RWPE2 (cell line): Measurements from ENCODE around the gene TUBA1C.
"Not testable (repeated sequence)": the region's sequence is repeated elsewhere in the genome, so short reads cannot be mapped to it uniquely, and the experiment has no call there.

ENCODE experiments used
- ATAC-seq: fragments of 200-7000 bp; cut with Tn5 transposase; 3 replicates; pipeline ENCODE4 v1.9.1; 2021; ENCODE audit warnings: low read depth
- DNase-seq: peaks from one replicate; pipeline ENCODE4 v3.0.0-alpha.2; 2020; ENCODE audit warnings: low spot score
- H3K27ac ChIP-seq: fragments of 450-650 bp; 2 replicates; pipeline ENCODE4 v1.5.1; 2017; ENCODE audit warnings: mild to moderate bottlenecking; ENCODE audit not compliant: poor library complexity, severe bottlenecking
- H3K27me3 ChIP-seq: fragments of 250-450 bp; sonication (Bioruptor Pico); 2 replicates; pipeline ENCODE4 v1.5.1; 2021; ENCODE audit warnings: mild to moderate bottlenecking, moderate library complexity; ENCODE audit not compliant: insufficient read depth, poor library complexity, severe bottlenecking
- H3K36me3 ChIP-seq: fragments of 250-450 bp; sonication (Bioruptor Pico); 2 replicates; pipeline ENCODE4 v1.5.1; 2020; ENCODE audit warnings: low read depth, mild to moderate bottlenecking, moderate library complexity
- H3K4me1 ChIP-seq: fragments of 250-450 bp; sonication (Bioruptor Pico); 2 replicates; pipeline ENCODE4 v1.5.1; 2021; ENCODE audit warnings: mild to moderate bottlenecking, moderate library complexity; ENCODE audit not compliant: insufficient read depth, poor library complexity, severe bottlenecking
- H3K4me3 ChIP-seq: fragments of 250-450 bp; sonication (Bioruptor Pico); 2 replicates; pipeline ENCODE4 v1.5.1; 2021; ENCODE audit warnings: mild to moderate bottlenecking, moderate library complexity; ENCODE audit not compliant: severe bottlenecking
- H3K9me3 ChIP-seq: fragments of 250-450 bp; sonication (Bioruptor Pico); 2 replicates; pipeline ENCODE4 v1.5.1; 2021; ENCODE audit warnings: mild to moderate bottlenecking, moderate library complexity; ENCODE audit not compliant: severe bottlenecking
- CTCF ChIP-seq: fragments of 450-650 bp; IDR thresholded peaks from one replicate; pipeline ENCODE4 v1.5.1; 2017; ENCODE audit warnings: mild to moderate bottlenecking, moderate library complexity; ENCODE audit not compliant: poor library complexity, severe bottlenecking

Gene TUBA1C

GRCh38 chr12:49260166-49260565 lies 4.7 kb upstream of the TUBA1C start:
- peaks cover 2% of the 10 kb centered on the region for H3K36me3 ChIP-seq
- DNase-seq (no peak), ATAC-seq (peak; percentile 32; the same call in 2 of the 3 replicates)
- no peak overlapping the region for H3K4me3 ChIP-seq
- no peaks in the 10 kb centered on the region for H3K27me3 ChIP-seq
- no peak for TF ChIP-seq CTCF
- no peaks in the 10 kb centered on the region for H3K9me3 ChIP-seq
- H3K27ac ChIP-seq = peak overlapping the region; percentile 72
- peaks cover 34% of the 10 kb centered on the region for H3K4me1 ChIP-seq

GRCh38 chr12:49260571-49261363 lies 4.1 kb upstream of the TUBA1C start:
- TF ChIP-seq CTCF = no peak
- peak overlapping the region; percentile 72 for H3K27ac ChIP-seq
- H3K9me3 ChIP-seq = no peaks in the 10 kb centered on the region
- DNase-seq = no peak
- H3K36me3 ChIP-seq = peaks cover 8% of the 10 kb centered on the region
- peaks cover 34% of the 10 kb centered on the region for H3K4me1 ChIP-seq
- no peaks in the 10 kb centered on the region for H3K27me3 ChIP-seq
- no peak overlapping the region for H3K4me3 ChIP-seq
- no peak for ATAC-seq

- Histone ChIP-seq H3K9me3 (no peaks in the 10 kb centered on the region), H3K27ac (peak overlapping the region; percentile 72), H3K4me3 (no peak overlapping the region), H3K4me1 (peaks cover 34% of the 10 kb centered on the region), H3K27me3 (no peaks in the 10 kb centered on the region), H3K36me3 (peaks cover 18% of the 10 kb centered on the region)
- TF ChIP-seq CTCF = no peak
- ATAC-seq (no peak), DNase-seq (no peak)
These were observed 3.2 kb upstream of the TUBA1C start for GRCh38 chr12:49261721-49262120.

GRCh38 chr12:49263400-49263763 lies 1.5 kb upstream of the TUBA1C start:
- ATAC-seq (no peak), DNase-seq (no peak)
- Histone ChIP-seq H3K36me3 (peaks cover 34% of the 10 kb centered on the region), H3K4me3 (peak overlapping the region; percentile 94), H3K27me3 (no peaks in the 10 kb centered on the region), H3K27ac (peak overlapping the region; percentile 96), H3K4me1 (peaks cover 37% of the 10 kb centered on the region), H3K9me3 (no peaks in the 10 kb centered on the region)
- TF ChIP-seq CTCF = no peak

GRCh38 chr12:49264466-49264872 lies 413 bp upstream of the TUBA1C start:
- peak; percentile 15 for ATAC-seq

GRCh38 chr12:49269191-49269590 lies 4.3 kb downstream of the TUBA1C start:
- not testable (repeated sequence) for H3K9me3 ChIP-seq, H3K27me3 ChIP-seq, DNase-seq
- Histone ChIP-seq H3K36me3 (peaks cover 82% of the 10 kb centered on the region), H3K27ac (peak overlapping the region; percentile 96), H3K4me1 (peaks cover 10% of the 10 kb centered on the region), H3K4me3 (peak overlapping the region; percentile 8)
- peak; percentile 3; the same call in 1 of the 3 replicates for ATAC-seq

More at GRCh38 chr12:49264466-49264872, 413 bp upstream of the TUBA1C start:
- no peak for DNase-seq
- Histone ChIP-seq H3K9me3 (no peaks in the 10 kb centered on the region), H3K4me1 (peaks cover 40% of the 10 kb centered on the region), H3K27ac (peak overlapping the region; percentile 96), H3K27me3 (no peaks in the 10 kb centered on the region), H3K4me3 (peak overlapping the region; percentile 94), H3K36me3 (peaks cover 41% of the 10 kb centered on the region)
- TF ChIP-seq CTCF = no peak
